PC-3 (cell line): Measurements from ENCODE around the gene RAB3GAP2. TPM values are rescaled to one million over a fixed set of nuclear protein-coding genes. Genes with fewer than 3 reads are reported as not detected.

Source experiments
- microRNA-seq: library from miRNA; unstranded; fragments of <30 nt; microRNA quantifications from one replicate; pipeline ENCODE4 v1.1.0, GENCODE V29; 2020; ENCODE audit not compliant: unreplicated experiment
- total RNA-seq: library from RNA; depleted of rRNA; stranded (reverse); fragments of >200 nt; gene quantifications from 2 replicates; pipeline ENCODE4 v1.2.3, GENCODE V29; 2014; rRNA removed

RAB3GAP2 gene
- total RNA-seq, 1 experiment from 2014 or later = 16.7 TPM

Small RNA genes within 50 kb of the gene (microRNA-seq; reads per million reads assigned to microRNA genes)
- not detected for gene MIR194-1
- 0.75 reads per million for gene MIR215
- 118 reads per million, percentile 65 among the genes with 10 or more reads in this experiment for gene MIR664A

Other genes with a start within 250 kb of the RAB3GAP2 start
- gene EPRS1, start 225.9 kb downstream of the RAB3GAP2 start, total RNA-seq = 186 and 226 TPM in 2 replicates
- 40.7 and 49.7 TPM in 2 replicates for gene BPNT1, start 182.7 kb downstream of the RAB3GAP2 start, total RNA-seq
- gene IARS2, start 178.3 kb downstream of the RAB3GAP2 start, total RNA-seq = 152 and 162 TPM in 2 replicates